GM12878 (cell line): Measurements from ENCODE around the gene HIVEP1. TPM values are rescaled to one million over a fixed set of nuclear protein-coding genes. Genes with fewer than 3 reads are reported as not detected.

Experiments
- ATF3 ChIP-seq: IDR thresholded peaks from 2 replicates; pipeline ENCODE4 v1.6.1; 2011; ENCODE audit warnings: low read depth, mild to moderate bottlenecking, low read length, moderate library complexity, borderline replicate concordance; ENCODE audit errors: extremely low read depth
- CHD1 ChIP-seq: IDR thresholded peaks from 2 replicates; pipeline ENCODE4 v1.6.1; 2012; ENCODE audit warnings: low read depth, low read length, improper control_type of control experiment
- CTCF ChIP-seq, 3 experiments: IDR thresholded peaks in 2 of 3; conservative IDR thresholded peaks in 1 of 3; 2 replicates each; pipeline ENCODE4 v1.5.1; 2011; ENCODE audit warnings: low read depth in 3 of 3, low read length in 3 of 3, mild to moderate bottlenecking in 3 of 3, control low read depth in 2 of 3, moderate library complexity in 2 of 3, inconsistent platforms in 1 of 3, mixed read lengths in 1 of 3; ENCODE audit not compliant: control insufficient read depth in 2 of 3, insufficient read depth in 1 of 3; ENCODE audit errors: extremely low read depth in 1 of 3
- DPF2 ChIP-seq: fragments of 450-650 bp; IDR thresholded peaks from 2 replicates; pipeline ENCODE4 v1.6.1; 2017; ENCODE audit warnings: mild to moderate bottlenecking
- EGR1 ChIP-seq, 2 experiments: IDR thresholded peaks; 1 replicate in 1 of 2; 2 replicates in 1 of 2; pipeline ENCODE4 v1.6.1; 2011 to 2012; ENCODE audit warnings: low read depth in 2 of 2, low read length in 2 of 2, borderline replicate concordance in 1 of 2, mild to moderate bottlenecking in 1 of 2, moderate library complexity in 1 of 2
- ESRRA ChIP-seq: IDR thresholded peaks from 2 replicates; pipeline ENCODE4 v1.6.1; 2012; ENCODE audit warnings: mild to moderate bottlenecking, low read length, improper control_type of control experiment
- FOXK2 ChIP-seq: fragments of 450-650 bp; IDR thresholded peaks from 2 replicates; pipeline ENCODE4 v1.6.1; 2017; ENCODE audit warnings: mild to moderate bottlenecking, moderate library complexity
- HDAC2 ChIP-seq: fragments of 200-600 bp; sonication (generic); IDR thresholded peaks from 2 replicates; pipeline ENCODE4 v1.6.1; 2017
- JUNB ChIP-seq: IDR thresholded peaks from 2 replicates; pipeline ENCODE4 v1.6.1; 2016; ENCODE audit warnings: antibody characterized with exemption, mild to moderate bottlenecking
- MEF2A ChIP-seq: IDR thresholded peaks from 2 replicates; pipeline ENCODE4 v1.6.1; 2011; ENCODE audit warnings: low read depth, mild to moderate bottlenecking, low read length, moderate library complexity; ENCODE audit not compliant: insufficient read depth
- MEF2B ChIP-seq: fragments of 450-650 bp; IDR thresholded peaks from 2 replicates; pipeline ENCODE4 v1.6.1; 2018; ENCODE audit warnings: mild to moderate bottlenecking, moderate library complexity; ENCODE audit not compliant: partially characterized antibody, poor library complexity, severe bottlenecking
- NBN ChIP-seq: fragments of 450-650 bp; IDR thresholded peaks from 2 replicates; pipeline ENCODE4 v1.6.1; 2016
- NFXL1 ChIP-seq: fragments of 450-650 bp; IDR thresholded peaks from 2 replicates; pipeline ENCODE4 v1.6.1; 2017; ENCODE audit warnings: antibody characterized with exemption, mild to moderate bottlenecking, borderline replicate concordance
- NFYB ChIP-seq: IDR thresholded peaks from 2 replicates; pipeline ENCODE4 v1.6.1; 2011; ENCODE audit warnings: low read depth, mild to moderate bottlenecking, low read length, improper control_type of control experiment, moderate library complexity; ENCODE audit not compliant: insufficient read depth
- PML ChIP-seq: IDR thresholded peaks from 2 replicates; pipeline ENCODE4 v1.6.1; 2012; ENCODE audit warnings: low read length, inconsistent platforms
- RELA ChIP-seq: fragments of 450-650 bp; IDR thresholded peaks from 2 replicates; pipeline ENCODE4 v1.8.0; 2014; ENCODE audit warnings: borderline replicate concordance; ENCODE audit not compliant: partially characterized antibody
- SPI1 ChIP-seq: IDR thresholded peaks from 2 replicates; pipeline ENCODE4 v1.6.1; 2011; ENCODE audit warnings: low read depth, mild to moderate bottlenecking, low read length, moderate library complexity, borderline replicate concordance; ENCODE audit not compliant: insufficient read depth
- SREBF1 ChIP-seq: IDR thresholded peaks from 2 replicates; pipeline ENCODE4 v1.6.1; 2012; ENCODE audit warnings: mild to moderate bottlenecking, low read length
- YY1 ChIP-seq: IDR thresholded peaks from 2 replicates; pipeline ENCODE4 v1.6.1; 2011; ENCODE audit warnings: low read depth, mild to moderate bottlenecking, low read length
- ZBTB4 ChIP-seq: fragments of 450-650 bp; formaldehyde crosslinking; IDR thresholded peaks from 2 replicates; pipeline ENCODE4 v1.4.0; 2022; ENCODE audit warnings: mild to moderate bottlenecking, moderate library complexity
- polyA plus RNA-seq, 11 experiments: library from polyadenylated mRNA; depleted of rRNA in 4 of 11; unstranded in 6 of 11; stranded (reverse) in 5 of 11; fragments of >200 nt; fragmentation: Nextera tagmentation in 4 of 11; fragmentation: Illumina TruSeq in 1 of 11; extraction: Ambion mirVana in 4 of 11; extraction: Trizol in 1 of 11; gene quantifications; 1 replicate in 1 of 11; 2 replicates in 10 of 11; pipeline versions ENCODE4 v1.2.1 to v1.2.3, GENCODE V29; 2011 to 2016; ENCODE audit warnings: inconsistent platforms in 2 of 11, missing spikeins in 2 of 11, low read depth in 1 of 11
- total RNA-seq, 4 experiments: library from RNA; depleted of rRNA in 3 of 4; stranded (reverse); fragments of >200 nt in 3 of 4; fragmentation: Illumina TruSeq in 1 of 4; extraction: Trizol in 1 of 4; gene quantifications; 2 replicates each; pipeline versions ENCODE4 v1.2.1 to v1.2.3, GENCODE V29; 2013 to 2021
- TF ChIP-seq, protein P1 (sequence below): IDR thresholded peaks from 2 replicates; pipeline ENCODE4 v1.6.1; 2011; ENCODE audit warnings: low read depth, low read length, improper control_type of control experiment, borderline replicate concordance
- TF ChIP-seq, protein P2 (sequence below): IDR thresholded peaks from 2 replicates; pipeline ENCODE4 v1.6.1; 2011; ENCODE audit warnings: borderline replicate concordance, low read depth, mild to moderate bottlenecking, moderate library complexity, low read length; ENCODE audit not compliant: insufficient read depth, poor library complexity, severe bottlenecking

HIVEP1 gene
- total and polyA plus RNA-seq, 10 of the 15 experiments (the other 5 are each of a cell fraction or from before 2014, with no cell fraction given), result 4.3 to 37.5 (median 21.6) TPM

GRCh38 chr6:12065321-12066140, 53.4 kb downstream of the HIVEP1 start (continued):
- no peak for TF ChIP-seq EGR1 (IDR thresholded peaks at IDR 0.05; ENCODE audit: borderline replicate concordance in 1 of 2, low read depth in 2 of 2, low read length in 2 of 2)
- TF ChIP-seq SPI1, result 0 out of 2 replicates have a peak, but pooled peaks have one; percentile 15
- TF ChIP-seq SREBF1, result no peak
- TF ChIP-seq HDAC2, result no peak
- no peak; the same call in 1 of the 2 replicates for TF ChIP-seq DPF2
- TF ChIP-seq CHD1, result no peak
- TF ChIP-seq JUNB, result 0 out of 2 replicates have a peak, but pooled peaks have one; percentile 21
- TF ChIP-seq FOXK2, result no peak
- TF ChIP-seq, protein P1, sequence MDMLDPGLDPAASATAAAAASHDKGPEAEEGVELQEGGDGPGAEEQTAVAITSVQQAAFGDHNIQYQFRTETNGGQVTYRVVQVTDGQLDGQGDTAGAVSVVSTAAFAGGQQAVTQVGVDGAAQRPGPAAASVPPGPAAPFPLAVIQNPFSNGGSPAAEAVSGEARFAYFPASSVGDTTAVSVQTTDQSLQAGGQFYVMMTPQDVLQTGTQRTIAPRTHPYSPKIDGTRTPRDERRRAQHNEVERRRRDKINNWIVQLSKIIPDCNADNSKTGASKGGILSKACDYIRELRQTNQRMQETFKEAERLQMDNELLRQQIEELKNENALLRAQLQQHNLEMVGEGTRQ, result no peak
- TF ChIP-seq, protein P2, sequence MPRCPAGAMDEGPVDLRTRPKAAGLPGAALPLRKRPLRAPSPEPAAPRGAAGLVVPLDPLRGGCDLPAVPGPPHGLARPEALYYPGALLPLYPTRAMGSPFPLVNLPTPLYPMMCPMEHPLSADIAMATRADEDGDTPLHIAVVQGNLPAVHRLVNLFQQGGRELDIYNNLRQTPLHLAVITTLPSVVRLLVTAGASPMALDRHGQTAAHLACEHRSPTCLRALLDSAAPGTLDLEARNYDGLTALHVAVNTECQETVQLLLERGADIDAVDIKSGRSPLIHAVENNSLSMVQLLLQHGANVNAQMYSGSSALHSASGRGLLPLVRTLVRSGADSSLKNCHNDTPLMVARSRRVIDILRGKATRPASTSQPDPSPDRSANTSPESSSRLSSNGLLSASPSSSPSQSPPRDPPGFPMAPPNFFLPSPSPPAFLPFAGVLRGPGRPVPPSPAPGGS, result no peak
- no peak for TF ChIP-seq CTCF (IDR thresholded peaks at IDR 0.05 in 2 of 3, conservative IDR thresholded peaks at IDR 0.05 in 1 of 3; ENCODE audit: control insufficient read depth in 2 of 3, extremely low read depth in 1 of 3, insufficient read depth in 1 of 3, low read depth in 3 of 3, low read length in 3 of 3)
- peak; percentile 81 for TF ChIP-seq NBN
- TF ChIP-seq ATF3, result no peak
- peak; percentile 87 for TF ChIP-seq MEF2B
- no peak for TF ChIP-seq ZBTB4 (CRISPR knock-in tag)
- TF ChIP-seq MEF2A, result peak; percentile 91
- no peak; the same call in 1 of the 2 replicates for TF ChIP-seq PML
- no peak for TF ChIP-seq NFYB
- TF ChIP-seq YY1, result peak; percentile 32; the same call in 1 of the 2 replicates
- TF ChIP-seq RELA, result no peak
- no peak for TF ChIP-seq ESRRA
- TF ChIP-seq NFXL1, result no peak
